HepG2 (cell line): ENCODE data around the gene GH2. TPM values are rescaled to one million over a fixed set of nuclear protein-coding genes. Genes with fewer than 3 reads are reported as not detected.
A peak's percentile ranks its signal among the peaks of the same experiment; 100 is the strongest.

Experiments used
- FOXA1 ChIP-seq, 2 experiments: fragments of 450-650 bp in 1 of 2; sonication (generic) in 1 of 2; formaldehyde crosslinking in 1 of 2; IDR thresholded peaks; 2 replicates each; pipeline versions ENCODE4 v1.4.0 to v1.6.1; 2016 to 2020; ENCODE audit warnings: missing genetic modification reagents in 1 of 2
- FOXA3 ChIP-seq: IDR thresholded peaks from 2 replicates; pipeline ENCODE4 v1.6.1; 2016; ENCODE audit warnings: missing genetic modification reagents, missing compliant biosample characterization
- HCFC1 ChIP-seq: fragments of 150-350 bp; IDR thresholded peaks from 2 replicates; pipeline ENCODE4 v1.6.1; 2014; ENCODE audit warnings: low read depth, low read length
- IKZF1 ChIP-seq: fragments of 450-650 bp; IDR thresholded peaks from 2 replicates; pipeline ENCODE4 v1.7.1; 2016
- KMT2A ChIP-seq: sonication (generic); formaldehyde crosslinking; IDR thresholded peaks from 2 replicates; pipeline ENCODE4 v1.4.0; 2020; ENCODE audit warnings: missing genetic modification reagents
- MTA1 ChIP-seq: sonication (generic); formaldehyde crosslinking; IDR thresholded peaks from 2 replicates; pipeline ENCODE4 v1.4.0; 2020; ENCODE audit warnings: missing genetic modification reagents, mild to moderate bottlenecking, borderline replicate concordance
- TCF7L2 ChIP-seq: IDR thresholded peaks from 2 replicates; pipeline ENCODE4 v1.6.1; 2011; ENCODE audit warnings: mild to moderate bottlenecking, low read depth, low read length, moderate library complexity
- TMF1 ChIP-seq: sonication (generic); formaldehyde crosslinking; IDR thresholded peaks from 2 replicates; pipeline ENCODE4 v1.8.1; 2022; ENCODE audit warnings: low read depth, missing genetic modification reagents
- TOE1 ChIP-seq: sonication (generic); formaldehyde crosslinking; IDR thresholded peaks from 2 replicates; pipeline ENCODE4 v1.4.0; 2020; ENCODE audit warnings: mild to moderate bottlenecking, missing genetic modification reagents
- ZBTB21 ChIP-seq: sonication (generic); formaldehyde crosslinking; IDR thresholded peaks from 2 replicates; pipeline ENCODE4 v1.4.0; 2020; ENCODE audit warnings: missing genetic modification reagents
- ZNF326 ChIP-seq: sonication (generic); formaldehyde crosslinking; IDR thresholded peaks from 2 replicates; pipeline ENCODE4 v1.4.0; 2020; ENCODE audit warnings: missing genetic modification reagents, borderline replicate concordance
- ZNF768 ChIP-seq: sonication (generic); formaldehyde crosslinking; IDR thresholded peaks from 2 replicates; pipeline ENCODE4 v1.4.0; 2020; ENCODE audit warnings: missing genetic modification reagents
- ZSCAN29 ChIP-seq: sonication (generic); formaldehyde crosslinking; conservative IDR thresholded peaks from 2 replicates; pipeline ENCODE4 v1.4.0; 2020; ENCODE audit warnings: mild to moderate bottlenecking, missing genetic modification reagents
- polyA plus RNA-seq, 8 experiments: library from polyadenylated mRNA; depleted of rRNA in 3 of 8; stranded (reverse) in 7 of 8; unstranded in 1 of 8; fragments of >200 nt; fragmentation: Illumina TruSeq in 4 of 8; extraction: Trizol in 4 of 8; gene quantifications; 2 replicates each; pipeline versions ENCODE4 v1.2.1 to v1.2.3, GENCODE V29; 2011 to 2016; ENCODE audit warnings: low read depth in 4 of 8, missing spikeins in 1 of 8, mixed read lengths in 1 of 8; ENCODE audit not compliant: insufficient read depth in 1 of 8
- total RNA-seq, 5 experiments: library from RNA; depleted of rRNA; stranded (reverse); fragments of >200 nt; fragmentation: Illumina TruSeq; extraction: Trizol; gene quantifications; 2 replicates each; pipeline ENCODE4 v1.2.3, GENCODE V29; 2016; ENCODE audit warnings: low read depth in 1 of 5
- TF ChIP-seq, protein P1 (sequence below), 2 experiments: fragments of 450-650 bp in 1 of 2; sonication (generic) in 1 of 2; formaldehyde crosslinking in 1 of 2; IDR thresholded peaks; 2 replicates each; pipeline versions ENCODE4 v1.6.1 to v1.8.0; 2016 to 2022; ENCODE audit warnings: antibody characterized with exemption in 1 of 2, mild to moderate bottlenecking in 1 of 2, missing genetic modification reagents in 1 of 2
- TF ChIP-seq, protein P2 (sequence below), 2 experiments: IDR thresholded peaks; 2 replicates each; pipeline ENCODE4 v1.6.1; 2011 to 2012; ENCODE audit warnings: low read length in 2 of 2, borderline replicate concordance in 1 of 2, low read depth in 1 of 2, mild to moderate bottlenecking in 1 of 2, moderate library complexity in 1 of 2

GH2 gene
- total and polyA plus RNA-seq, 2 of the 13 experiments (the other 11 are each of a cell fraction or from before 2014, with no cell fraction given) = not detected

DNA sequence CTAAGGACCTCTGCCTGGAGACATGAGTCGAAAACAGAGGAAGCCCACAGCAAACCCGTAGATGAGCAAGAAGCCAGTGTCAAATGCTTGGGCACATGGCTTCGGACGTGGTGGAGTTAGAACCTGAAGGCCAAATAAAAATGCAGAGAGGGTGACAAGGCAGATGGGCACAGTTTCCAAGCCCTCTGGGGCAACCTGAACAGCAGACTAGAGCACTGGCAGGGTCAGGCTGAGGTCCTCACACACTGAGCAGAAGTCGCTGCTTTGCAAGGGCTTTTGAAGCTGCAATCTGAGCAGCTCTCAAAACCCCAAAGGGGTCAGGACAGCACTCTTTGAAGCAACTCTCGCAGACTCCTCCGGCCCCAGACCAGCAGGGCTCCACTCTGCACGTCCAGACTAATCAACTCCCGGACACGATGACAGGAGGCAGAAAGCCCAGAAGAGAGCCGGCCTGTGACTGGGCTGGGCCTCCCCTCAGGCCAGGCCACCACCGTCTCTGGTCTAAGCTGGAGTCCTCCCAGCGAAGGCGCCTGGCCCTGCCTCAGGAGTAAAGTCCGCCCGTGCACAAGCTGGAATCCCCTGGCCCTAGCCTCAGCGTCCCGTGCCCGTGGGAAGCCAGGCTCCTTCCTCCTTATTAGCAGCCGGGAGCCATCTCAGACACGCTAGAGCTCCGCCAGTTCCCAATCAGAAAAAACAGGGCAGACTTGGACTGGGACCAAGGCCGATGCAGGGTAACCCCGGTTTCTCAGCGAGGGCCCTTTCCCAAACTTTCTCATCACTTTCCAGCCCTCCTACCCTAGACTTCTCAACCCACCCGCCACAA lies 40.2 kb downstream of the GH2 start (continued):
- TF ChIP-seq, protein P1, sequence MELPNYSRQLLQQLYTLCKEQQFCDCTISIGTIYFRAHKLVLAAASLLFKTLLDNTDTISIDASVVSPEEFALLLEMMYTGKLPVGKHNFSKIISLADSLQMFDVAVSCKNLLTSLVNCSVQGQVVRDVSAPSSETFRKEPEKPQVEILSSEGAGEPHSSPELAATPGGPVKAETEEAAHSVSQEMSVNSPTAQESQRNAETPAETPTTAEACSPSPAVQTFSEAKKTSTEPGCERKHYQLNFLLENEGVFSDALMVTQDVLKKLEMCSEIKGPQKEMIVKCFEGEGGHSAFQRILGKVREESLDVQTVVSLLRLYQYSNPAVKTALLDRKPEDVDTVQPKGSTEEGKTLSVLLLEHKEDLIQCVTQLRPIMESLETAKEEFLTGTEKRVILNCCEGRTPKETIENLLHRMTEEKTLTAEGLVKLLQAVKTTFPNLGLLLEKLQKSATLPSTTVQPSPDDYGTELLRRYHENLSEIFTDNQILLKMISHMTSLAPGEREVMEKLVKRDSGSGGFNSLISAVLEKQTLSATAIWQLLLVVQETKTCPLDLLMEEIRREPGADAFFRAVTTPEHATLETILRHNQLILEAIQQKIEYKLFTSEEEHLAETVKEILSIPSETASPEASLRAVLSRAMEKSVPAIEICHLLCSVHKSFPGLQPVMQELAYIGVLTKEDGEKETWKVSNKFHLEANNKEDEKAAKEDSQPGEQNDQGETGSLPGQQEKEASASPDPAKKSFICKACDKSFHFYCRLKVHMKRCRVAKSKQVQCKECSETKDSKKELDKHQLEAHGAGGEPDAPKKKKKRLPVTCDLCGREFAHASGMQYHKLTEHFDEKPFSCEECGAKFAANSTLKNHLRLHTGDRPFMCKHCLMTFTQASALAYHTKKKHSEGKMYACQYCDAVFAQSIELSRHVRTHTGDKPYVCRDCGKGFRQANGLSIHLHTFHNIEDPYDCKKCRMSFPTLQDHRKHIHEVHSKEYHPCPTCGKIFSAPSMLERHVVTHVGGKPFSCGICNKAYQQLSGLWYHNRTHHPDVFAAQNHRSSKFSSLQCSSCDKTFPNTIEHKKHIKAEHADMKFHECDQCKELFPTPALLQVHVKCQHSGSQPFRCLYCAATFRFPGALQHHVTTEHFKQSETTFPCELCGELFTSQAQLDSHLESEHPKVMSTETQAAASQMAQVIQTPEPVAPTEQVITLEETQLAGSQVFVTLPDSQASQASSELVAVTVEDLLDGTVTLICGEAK (IDR thresholded peaks at IDR 0.05) = no peak
- TF ChIP-seq, protein P1 (CRISPR knock-in tag; IDR thresholded peaks at IDR 0.05) = peak; percentile 88
- no peak for TF ChIP-seq ZNF326 (CRISPR knock-in tag)
- peak; percentile 31; the same call in 1 of the 2 replicates for TF ChIP-seq KMT2A
- 0 out of 2 replicates have a peak, but pooled peaks have one; percentile 9 for TF ChIP-seq HCFC1
- TF ChIP-seq ZSCAN29 (CRISPR knock-in tag) = no peak
- TF ChIP-seq TCF7L2 = no peak
- TF ChIP-seq ZNF768 (CRISPR knock-in tag) = peak; percentile 99
- TF ChIP-seq ZBTB21 (CRISPR knock-in tag) = no peak
- TF ChIP-seq FOXA1 (IDR thresholded peaks at IDR 0.05) = no peak
- TF ChIP-seq FOXA1 (CRISPR knock-in tag; IDR thresholded peaks at IDR 0.05) = no peak
- TF ChIP-seq MTA1 (CRISPR knock-in tag) = peak; percentile 40; the same call in 1 of the 2 replicates
- no peak for TF ChIP-seq TMF1 (CRISPR knock-in tag)
- no peak for TF ChIP-seq TOE1 (CRISPR knock-in tag)
- no peak for TF ChIP-seq FOXA3
- TF ChIP-seq IKZF1 = no peak
- TF ChIP-seq, protein P2, sequence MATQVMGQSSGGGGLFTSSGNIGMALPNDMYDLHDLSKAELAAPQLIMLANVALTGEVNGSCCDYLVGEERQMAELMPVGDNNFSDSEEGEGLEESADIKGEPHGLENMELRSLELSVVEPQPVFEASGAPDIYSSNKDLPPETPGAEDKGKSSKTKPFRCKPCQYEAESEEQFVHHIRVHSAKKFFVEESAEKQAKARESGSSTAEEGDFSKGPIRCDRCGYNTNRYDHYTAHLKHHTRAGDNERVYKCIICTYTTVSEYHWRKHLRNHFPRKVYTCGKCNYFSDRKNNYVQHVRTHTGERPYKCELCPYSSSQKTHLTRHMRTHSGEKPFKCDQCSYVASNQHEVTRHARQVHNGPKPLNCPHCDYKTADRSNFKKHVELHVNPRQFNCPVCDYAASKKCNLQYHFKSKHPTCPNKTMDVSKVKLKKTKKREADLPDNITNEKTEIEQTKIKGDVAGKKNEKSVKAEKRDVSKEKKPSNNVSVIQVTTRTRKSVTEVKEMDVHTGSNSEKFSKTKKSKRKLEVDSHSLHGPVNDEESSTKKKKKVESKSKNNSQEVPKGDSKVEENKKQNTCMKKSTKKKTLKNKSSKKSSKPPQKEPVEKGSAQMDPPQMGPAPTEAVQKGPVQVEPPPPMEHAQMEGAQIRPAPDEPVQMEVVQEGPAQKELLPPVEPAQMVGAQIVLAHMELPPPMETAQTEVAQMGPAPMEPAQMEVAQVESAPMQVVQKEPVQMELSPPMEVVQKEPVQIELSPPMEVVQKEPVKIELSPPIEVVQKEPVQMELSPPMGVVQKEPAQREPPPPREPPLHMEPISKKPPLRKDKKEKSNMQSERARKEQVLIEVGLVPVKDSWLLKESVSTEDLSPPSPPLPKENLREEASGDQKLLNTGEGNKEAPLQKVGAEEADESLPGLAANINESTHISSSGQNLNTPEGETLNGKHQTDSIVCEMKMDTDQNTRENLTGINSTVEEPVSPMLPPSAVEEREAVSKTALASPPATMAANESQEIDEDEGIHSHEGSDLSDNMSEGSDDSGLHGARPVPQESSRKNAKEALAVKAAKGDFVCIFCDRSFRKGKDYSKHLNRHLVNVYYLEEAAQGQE (IDR thresholded peaks at IDR 0.05; ENCODE audit: borderline replicate concordance in 1 of 2, low read depth in 1 of 2, low read length in 2 of 2) = 0 out of 4 replicates have a peak, but pooled peaks of 1 of the 2 experiments have one; percentile 1
